GM04503 (cell line): Measurements from ENCODE around the gene MUL1.

Source experiments
- DNase-seq: peaks from one replicate; pipeline ENCODE4 v3.0.0-alpha.2; 2012; ENCODE audit warnings: low read depth

Gene MUL1

GRCh38 chr1:20485527-20486456, 22.2 kb downstream of the MUL1 start, which contains the start of gene CAMK2N1:
TSS of gene CAMK2N1 (minus strand) at chr1:20486210. CDS start at chr1:20485379, 831 bp downstream.
- DNase-seq = no peak

GRCh38 chr1:20484519-20485462, 23.2 kb downstream of the MUL1 start:
- no peak for DNase-seq

- DNase-seq = no peak
These were observed 24.0 kb downstream of the MUL1 start for GRCh38 chr1:20483833-20484518.

- DNase-seq = no peak
These were observed 24.7 kb downstream of the MUL1 start for GRCh38 chr1:20483098-20483832.

- no peak for DNase-seq
These were observed 26.1 kb downstream of the MUL1 start for GRCh38 chr1:20481643-20482498.

- no peak for DNase-seq
These were observed 26.9 kb downstream of the MUL1 start for GRCh38 chr1:20480951-20481617.

GRCh38 chr1:20480243-20480944, 27.6 kb downstream of the MUL1 start:
- DNase-seq = no peak

GRCh38 chr1:20479840-20480239, 28.1 kb downstream of the MUL1 start:
- no peak for DNase-seq

- no peak for DNase-seq
These were observed 29.8 kb downstream of the MUL1 start for GRCh38 chr1:20478057-20478635.

GRCh38 chr1:20477348-20478056, 30.4 kb downstream of the MUL1 start:
- no peak for DNase-seq

- no peak for DNase-seq
These were observed 31.5 kb downstream of the MUL1 start for GRCh38 chr1:20476265-20477038.

GRCh38 chr1:20474996-20475395, 33.0 kb downstream of the MUL1 start:
- no peak for DNase-seq

- DNase-seq = no peak
These were observed 33.5 kb downstream of the MUL1 start for GRCh38 chr1:20474333-20474975.

GRCh38 chr1:20473894-20474293, 34.1 kb downstream of the MUL1 start:
- DNase-seq = no peak

- no peak for DNase-seq
These were observed 34.9 kb downstream of the MUL1 start for GRCh38 chr1:20472860-20473711.

GRCh38 chr1:20472121-20472520, 35.8 kb downstream of the MUL1 start:
- no peak for DNase-seq
